Globus pallidus (tissue), 1 donor: ENCODE data around the gene GLTP.
"Not testable (repeated sequence)": the region's sequence is repeated elsewhere in the genome, so short reads cannot be mapped to it uniquely, and the experiment has no call there.

Source experiments
- DNase-seq: peaks from one replicate; pipeline ENCODE4 v3.0.0-alpha.2; 2015; ENCODE audit warnings: low spot score

GLTP gene

GRCh38 chr12:109902891-109903418, 22.6 kb upstream of the GLTP start:
- DNase-seq, result no peak

DNA sequence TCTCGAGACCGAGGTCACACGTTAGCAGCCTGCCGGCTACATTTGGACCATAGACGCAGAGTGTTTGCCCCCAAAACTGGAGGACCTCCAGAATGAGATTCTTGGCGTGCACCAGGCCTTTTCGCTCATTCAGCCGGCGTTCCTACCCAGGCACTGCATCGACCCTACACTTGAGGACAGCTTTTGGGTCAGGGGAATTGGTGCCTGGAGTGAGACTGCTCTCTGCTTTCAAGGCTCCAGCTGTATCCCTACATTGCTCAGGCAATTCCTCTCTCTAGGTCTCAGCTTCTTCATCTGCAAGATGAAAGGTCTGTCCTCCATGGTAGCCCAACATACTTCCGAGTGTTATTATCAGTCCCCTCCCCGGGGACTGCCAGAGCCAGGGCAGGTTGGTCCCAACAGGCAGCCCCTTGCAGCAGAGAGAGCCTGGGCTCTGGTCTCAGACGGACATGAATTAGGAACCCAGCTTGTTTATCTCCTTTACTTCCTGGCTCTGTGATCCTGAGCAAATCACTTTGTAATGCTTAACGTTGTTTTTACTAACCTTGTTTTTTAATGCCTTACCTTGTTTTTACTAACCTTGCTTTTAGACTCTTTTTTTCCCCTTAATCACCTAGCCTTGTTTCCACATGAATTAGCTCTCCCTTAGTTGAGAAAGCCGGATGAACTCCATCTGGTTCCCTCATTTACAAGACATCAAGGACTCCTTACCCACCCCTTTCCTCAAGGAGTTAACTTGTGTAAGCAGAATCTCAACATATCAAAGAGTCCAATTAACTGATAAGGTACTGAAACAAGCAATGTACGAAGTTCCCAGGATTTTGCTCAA, 20.6 kb upstream of the GLTP start:
- DNase-seq, result no peak

DNA sequence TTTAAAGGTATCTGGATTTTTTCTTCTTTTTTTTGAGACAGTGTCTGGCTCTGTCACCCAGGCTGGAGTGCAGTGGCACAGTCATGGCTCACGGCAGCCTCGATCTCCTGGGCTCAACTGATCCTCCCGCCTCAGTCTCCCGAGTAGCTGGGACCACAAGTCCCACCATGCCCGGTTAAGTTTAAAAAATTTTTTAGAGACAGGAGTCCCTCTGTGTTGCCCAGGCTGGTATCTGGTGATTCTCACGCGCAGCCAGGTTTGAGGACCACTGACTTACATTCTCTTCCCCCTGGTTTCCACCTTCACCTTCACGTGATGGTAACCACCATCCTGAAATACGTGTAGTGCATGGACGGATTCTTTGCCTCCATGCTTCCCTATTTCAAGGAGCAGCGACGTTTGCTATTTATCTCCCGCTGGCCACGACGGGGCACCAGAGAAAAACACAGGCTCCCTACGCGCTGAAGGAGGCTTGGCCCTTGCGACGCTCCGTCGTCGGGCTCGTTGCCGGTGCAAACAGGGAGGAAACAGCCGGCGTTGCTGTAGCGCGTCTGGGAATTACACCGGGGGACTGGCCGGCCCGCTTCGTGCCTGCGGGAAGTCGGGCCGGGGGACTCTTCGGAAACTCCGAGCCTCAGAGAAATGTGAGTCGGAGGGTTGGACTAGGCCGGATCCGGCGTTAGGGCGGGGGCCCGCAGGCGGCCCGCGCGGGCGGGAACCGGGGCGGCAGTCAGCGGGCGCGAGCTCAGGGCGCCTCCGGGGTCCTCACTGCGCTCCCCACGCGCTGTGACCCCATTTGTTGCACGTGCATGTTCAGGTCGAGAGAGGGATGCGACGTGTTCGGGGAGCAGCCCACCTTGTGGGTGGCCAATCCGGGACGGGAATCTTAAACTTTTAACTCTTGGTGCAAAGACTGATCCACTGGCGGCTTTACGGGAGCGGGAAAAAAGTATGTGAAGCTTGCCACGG, 19.7 kb upstream of the GLTP start, which contains the start of gene TCHP:
Gene TCHP, plus strand, starts transcription at position 492 of the 969 bp plus-strand sequence. CDS start 2,753 bp downstream, outside the sequence.
- DNase-seq, result peak; percentile 90

DNA sequence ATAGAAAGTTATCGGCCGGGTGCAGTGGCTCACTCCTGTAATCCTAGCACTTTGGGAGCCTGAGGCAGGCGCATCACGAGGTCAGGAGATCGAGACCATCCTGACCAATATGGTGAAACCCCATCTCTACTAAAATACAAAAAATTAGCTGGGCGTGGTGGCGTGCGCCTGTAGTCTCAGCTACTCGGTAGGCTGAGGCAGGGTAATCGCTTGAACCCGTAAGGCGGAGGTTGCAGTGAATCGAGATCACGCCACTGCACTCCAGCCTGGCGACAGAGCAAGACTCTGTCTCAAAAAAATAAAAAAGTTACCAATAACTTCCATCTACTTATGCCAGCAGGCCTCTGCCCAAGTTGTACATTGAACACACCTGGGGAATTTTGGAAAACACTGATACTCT, 19.0 kb upstream of the GLTP start:
- not testable (repeated sequence) for DNase-seq

DNA sequence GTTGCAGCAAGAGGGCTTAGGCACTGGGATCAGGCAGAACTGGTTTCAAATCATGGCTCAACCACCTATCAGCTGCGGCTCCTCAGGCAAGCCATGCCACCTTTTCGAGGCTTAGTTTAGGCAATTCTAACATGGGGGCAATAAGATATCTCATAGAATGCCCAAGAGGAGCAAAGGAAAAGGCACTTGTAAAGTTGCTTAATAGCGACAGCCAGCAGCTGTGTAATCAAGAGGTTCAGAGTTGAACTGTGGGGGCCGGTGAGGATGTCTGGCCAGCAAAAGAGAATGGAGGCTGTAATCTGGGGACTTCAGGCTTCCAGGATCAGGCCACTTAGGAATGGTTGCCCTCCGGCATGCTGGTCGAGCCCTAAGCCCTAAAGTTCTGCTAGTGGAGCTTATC, 16.7 kb upstream of the GLTP start:
- DNase-seq, result no peak

- DNase-seq, result no peak
These were observed 15.8 kb upstream of the GLTP start for GRCh38 chr12:109896188-109896587.

DNA sequence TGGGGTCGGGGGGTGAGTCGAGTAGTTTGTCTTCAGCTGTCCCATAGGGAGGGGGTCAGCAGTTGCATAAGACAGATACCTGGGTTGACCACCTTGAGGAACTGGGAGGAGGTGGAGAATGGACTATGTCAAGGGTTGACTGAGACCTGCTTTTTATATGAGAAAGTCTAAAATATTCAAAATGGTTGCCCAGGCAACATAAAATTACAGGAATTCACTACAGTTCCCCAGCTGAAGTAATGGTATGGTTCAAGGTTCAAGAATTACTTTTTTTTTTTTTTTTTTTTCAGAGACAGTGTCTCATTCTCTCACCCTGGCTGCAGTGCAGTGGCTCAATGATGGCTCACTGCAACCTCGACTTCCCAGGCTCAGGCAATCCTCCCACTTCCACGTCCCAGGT, 14.6 kb upstream of the GLTP start:
- no peak for DNase-seq

DNA sequence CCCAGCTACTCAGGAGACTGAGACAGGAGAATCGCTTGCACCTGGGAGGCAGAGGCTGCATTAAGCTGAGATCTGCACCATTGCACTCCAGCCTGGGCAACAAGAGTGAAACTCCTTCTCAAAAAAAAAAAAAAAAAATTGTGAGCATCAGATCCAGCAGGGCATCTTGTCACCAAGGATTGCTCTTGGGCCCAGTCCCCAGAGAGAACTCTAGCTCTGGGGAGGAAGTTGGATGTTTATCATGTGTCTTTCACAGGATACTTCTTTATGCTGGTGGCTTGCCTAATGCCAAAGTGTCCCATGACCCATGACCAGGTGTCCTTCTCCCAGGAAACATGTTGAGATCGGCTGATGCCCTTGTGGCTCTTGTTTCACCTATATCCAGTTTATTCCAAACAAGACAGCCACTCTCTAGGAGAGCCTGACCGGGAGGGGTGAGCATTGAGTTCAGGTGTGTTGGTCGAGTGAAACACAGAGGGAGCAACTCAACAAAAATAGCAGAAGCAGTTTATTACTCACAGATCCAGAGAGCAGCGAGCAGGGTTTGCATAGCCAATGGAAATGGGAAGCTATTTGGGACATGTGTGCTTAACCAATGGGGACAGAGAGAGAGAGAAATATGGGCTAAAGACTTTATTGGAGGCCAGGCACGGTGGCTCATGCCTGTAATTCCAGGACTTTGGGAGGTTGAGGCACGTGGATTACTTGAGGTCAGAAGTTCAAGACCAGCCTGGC, 13.1 kb upstream of the GLTP start:
- no peak for DNase-seq

- DNase-seq, result no peak
These were observed 12.4 kb upstream of the GLTP start for GRCh38 chr12:109892748-109893147.

DNA sequence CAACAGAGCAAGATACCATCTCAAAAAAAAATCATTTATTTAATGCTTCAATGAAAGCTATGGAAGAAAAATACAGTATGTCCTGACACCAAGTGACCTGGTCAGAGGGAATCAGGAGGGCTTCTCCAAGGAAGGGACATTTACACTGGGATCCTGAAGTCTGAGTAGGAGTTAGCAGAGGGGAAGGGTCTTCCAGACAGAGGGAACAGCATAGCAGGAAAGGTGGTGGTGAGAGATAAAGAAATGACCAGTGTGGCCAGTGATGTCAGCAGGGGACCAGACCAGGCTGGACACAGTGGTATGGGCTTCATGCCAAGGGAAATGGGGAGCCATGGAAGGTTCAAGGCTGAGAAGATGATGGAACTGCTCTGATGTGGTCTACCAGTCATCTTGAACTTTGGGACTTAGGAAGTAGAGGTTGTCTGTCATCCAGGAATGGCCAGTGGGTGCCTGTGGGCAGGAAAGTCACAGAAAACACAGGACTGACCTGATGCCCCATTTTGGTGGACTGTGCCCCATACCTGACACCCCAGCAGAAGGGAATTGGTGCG, 11.9 kb upstream of the GLTP start:
- DNase-seq, result no peak

- DNase-seq, result not testable (repeated sequence)
These were observed 11.4 kb upstream of the GLTP start for GRCh38 chr12:109891731-109892130.

DNA sequence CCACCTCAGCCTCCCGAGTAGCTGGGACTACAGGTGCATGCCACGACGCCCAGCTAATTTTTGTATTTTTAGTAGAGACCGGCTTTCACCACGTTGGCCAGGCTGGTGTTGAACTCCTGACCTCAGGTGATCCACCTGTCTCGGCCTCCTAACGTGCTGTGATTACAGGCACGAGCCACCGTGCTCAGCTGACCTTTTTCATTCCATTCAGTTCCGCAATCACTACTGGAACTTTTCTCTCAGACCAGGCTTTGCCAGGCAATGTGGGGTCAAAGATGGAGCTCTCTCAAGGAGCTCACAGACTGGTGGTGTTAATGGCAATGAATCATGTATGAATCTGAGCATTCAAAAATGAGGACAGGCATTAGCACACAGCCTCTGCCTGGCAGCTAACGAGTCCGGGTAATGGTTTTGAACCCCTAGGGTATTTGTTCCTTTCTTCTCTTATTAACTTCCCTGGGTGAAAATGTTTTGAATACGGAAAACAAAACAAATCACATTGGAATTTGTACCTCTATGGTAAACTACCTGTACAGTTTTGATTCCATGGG, 10.4 kb upstream of the GLTP start:
- no peak for DNase-seq

GRCh38 chr12:109888179-109889020, 8.1 kb upstream of the GLTP start:
- DNase-seq, result no peak

- DNase-seq, result no peak
These were observed 5.3 kb upstream of the GLTP start for GRCh38 chr12:109885616-109886015.

GRCh38 chr12:109883461-109883860, 3.1 kb upstream of the GLTP start:
- no peak for DNase-seq

- DNase-seq, result no peak
These were observed 1.4 kb upstream of the GLTP start for GRCh38 chr12:109881752-109882151.

GRCh38 chr12:109880938-109881337, 597 bp upstream of the GLTP start:
- DNase-seq, result no peak

DNA sequence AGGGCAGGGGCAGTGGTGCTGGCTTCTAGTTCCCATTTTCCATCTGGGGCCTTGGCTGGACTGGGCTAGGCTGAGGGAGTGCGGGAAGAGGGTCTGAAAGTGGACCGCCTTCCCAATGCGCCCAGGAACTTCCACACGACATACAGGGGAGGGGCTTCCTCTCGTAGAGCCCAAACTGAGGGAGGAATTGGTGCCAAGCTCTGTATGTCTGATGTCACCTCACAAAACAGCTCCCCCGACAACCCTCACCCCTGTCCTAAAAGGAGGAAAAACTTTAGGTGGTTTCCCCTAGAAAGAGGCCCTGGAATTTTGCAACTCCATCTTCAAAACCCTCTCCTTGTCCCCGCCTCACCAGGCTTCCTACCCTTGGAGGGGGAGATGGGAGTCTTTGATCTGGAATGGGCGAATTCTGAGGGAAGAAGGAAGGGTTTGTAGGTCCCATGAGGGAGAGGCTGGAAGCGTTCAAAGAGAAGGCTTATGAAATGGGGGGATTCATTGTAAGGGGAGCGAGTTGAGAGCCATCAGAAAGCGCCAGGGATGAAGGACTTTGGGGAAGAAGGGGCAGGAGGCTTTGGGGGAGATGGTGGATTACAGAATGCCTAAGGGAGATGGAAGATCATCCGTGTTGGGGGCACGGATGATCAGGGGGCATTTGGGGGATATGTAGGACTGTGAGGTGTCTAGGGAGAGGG, 844 bp downstream of the GLTP start:
- DNase-seq, result peak; percentile 71

DNA sequence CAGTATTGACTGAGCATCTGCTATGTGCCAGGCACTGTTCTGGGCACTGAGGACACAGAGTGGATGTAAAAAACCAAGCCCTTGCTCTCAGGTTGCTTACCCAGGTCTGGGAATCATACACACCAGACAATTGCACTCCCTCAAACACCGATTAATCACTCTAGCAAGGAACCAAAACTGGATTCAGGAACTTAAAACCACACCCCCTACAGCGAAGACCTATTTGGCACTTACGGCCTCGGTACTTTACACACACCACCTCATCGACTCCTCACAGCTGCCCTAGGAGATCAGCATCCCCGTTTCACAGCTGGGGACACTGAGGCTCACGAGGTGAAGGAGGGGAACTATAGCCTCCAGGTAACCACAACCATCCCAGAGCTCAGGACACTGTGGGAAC, 1.6 kb downstream of the GLTP start:
- no peak for DNase-seq

GRCh38 chr12:109878247-109878625, 2.1 kb downstream of the GLTP start:
- no peak for DNase-seq
